ENCODE results near the gene PIK3CB.

GRCh38 chr3:138747225-138747624 lies 87.5 kb downstream of the PIK3CB start:
- no peak for TF ChIP-seq CTCF (IDR thresholded peaks at IDR 0.05)
- TF ChIP-seq REST (IDR thresholded peaks at IDR 0.05; ENCODE audit: insufficient read depth in 1 of 2, low read depth in 2 of 2, low read length in 1 of 2), result no peak
- no peak for TF ChIP-seq POLR2AphosphoS5 (IDR thresholded peaks at IDR 0.05; ENCODE audit: low read depth, low read length)
- TF ChIP-seq SIN3A (IDR thresholded peaks at IDR 0.05; ENCODE audit: borderline replicate concordance, insufficient read depth, low read depth, low read length), result no peak
- no peak for TF ChIP-seq TCF7L2 (IDR thresholded peaks at IDR 0.05; ENCODE audit: low read depth, low read length)
